NCI-H526 (cell line): Measurements from ENCODE around the gene IL3RA.

Experiments used
- DNase-seq, 2 experiments: peaks; one replicate each; lab custom pipeline; 2025; lab: John Stamatoyannopoulos, UW

IL3RA gene

DNA sequence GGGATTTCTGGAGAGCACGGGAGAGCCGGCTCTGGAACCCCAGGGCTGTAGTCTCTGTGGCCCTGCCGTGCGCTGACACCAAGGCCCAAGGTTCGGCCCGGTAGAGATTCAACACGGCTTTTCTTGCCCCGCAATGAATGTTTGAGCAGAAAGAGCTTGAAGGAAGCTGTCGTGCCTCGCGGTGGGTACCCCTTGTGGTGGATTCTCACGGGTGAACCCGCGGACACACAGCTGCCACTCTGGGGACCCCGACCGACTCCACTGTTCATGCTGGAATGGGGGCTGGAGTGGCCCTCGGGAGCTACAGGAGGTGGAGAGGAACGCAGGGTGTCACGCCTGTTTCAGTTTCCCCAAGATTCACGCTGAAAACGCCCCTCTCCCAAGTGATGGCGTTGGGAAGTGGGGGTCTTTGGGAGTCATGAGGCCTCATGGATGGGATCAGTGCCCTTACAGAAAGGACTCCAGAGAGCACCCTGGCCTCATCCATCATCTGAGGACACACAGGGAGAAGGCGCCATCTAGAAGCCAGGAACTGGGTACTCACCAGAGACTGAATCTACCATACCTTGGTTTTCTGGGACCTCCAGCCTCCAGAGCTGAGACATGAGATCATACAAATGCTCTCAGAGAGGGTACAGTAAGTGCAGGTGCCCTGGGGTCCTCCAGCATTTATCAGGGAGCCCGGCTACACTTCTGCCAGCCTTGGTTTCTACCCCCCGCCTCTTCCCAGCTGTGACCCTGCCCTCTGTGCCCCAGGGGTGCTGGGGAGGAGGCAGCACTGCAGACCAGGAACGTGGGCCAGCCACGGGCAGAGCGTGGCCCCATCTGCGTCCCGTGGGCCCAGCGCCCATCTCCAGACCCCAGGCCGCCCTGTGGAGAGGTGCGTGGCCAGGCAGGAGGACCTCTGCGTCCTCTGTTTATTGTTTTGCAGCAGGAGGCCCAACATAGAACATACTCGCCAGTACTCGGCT lies 49.0 kb downstream of the IL3RA start:
- DNase-seq, result no peak

GRCh38 chrX:1386338-1387127 lies 49.9 kb downstream of the IL3RA start:
- DNase-seq, result no peak

DNA sequence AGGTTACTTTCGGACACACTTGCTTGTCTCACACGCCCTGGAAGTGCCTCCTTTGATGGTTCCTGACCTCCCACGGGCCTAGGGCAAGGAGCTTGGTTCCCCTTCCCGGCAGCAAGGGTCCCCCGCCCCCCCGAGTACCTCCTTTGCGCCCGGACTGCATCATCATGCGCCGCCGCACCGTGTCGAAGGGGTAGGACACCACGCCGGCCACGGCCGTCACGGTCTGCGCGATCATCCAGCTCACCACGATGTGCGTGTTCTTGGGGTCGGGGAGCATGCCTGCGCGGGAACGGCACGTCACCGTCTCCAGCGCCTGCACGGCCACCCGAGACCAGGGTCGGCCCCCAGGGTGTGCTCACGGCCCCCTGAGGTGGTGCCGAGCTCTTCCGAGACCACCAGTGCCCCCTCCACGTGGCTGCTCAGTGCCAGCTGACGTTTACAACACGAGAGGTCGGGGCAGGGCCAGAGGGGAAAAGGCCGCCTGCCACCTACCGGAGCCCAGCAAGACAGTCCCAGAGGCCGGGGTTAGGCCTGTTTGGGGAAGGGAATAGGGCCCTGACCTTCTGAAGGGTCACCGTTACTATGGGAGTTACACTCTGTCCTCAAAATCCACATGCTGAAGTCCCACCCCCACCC lies 50.7 kb downstream of the IL3RA start:
- no peak for DNase-seq

DNA sequence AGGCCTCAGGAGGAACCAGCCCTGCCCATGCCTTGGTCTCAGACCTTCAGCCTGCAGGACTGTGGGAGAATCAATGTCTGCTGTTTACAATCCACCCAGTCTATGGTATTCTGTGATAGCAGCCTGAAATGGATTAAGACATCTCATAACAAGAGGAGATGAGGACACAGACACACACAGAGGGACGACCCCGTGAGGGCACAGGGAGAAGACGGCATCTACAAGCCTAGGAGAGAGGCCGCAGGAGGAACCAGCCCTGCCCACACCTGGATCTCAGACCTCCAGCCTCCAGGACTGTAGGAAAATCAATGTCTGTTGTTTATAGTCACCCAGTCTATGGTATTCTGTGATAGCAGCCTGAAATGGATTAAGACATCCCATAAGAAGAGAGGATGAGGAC lies 52.1 kb downstream of the IL3RA start:
- DNase-seq, result no peak

- DNase-seq, result no peak
Measured at GRCh38 chrX:1389181-1389992, 52.8 kb downstream of the IL3RA start.

DNA sequence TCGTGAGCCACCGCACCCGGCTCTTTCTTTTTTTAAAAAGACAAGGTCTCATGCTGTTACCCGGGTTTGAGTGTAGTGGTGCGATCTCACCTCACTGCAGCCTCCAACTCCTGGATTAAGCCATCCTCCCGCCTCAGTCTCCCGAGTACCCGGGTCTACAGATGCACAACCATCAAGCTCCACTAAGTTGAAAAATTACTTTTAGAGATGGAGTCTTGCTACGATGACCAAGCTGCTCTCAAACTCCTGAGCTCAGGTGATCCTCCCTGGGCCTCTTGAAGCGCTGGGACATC lies 53.4 kb downstream of the IL3RA start:
- no peak for DNase-seq

GRCh38 chrX:1390621-1391369 lies 54.2 kb downstream of the IL3RA start:
- DNase-seq, result no peak

DNA sequence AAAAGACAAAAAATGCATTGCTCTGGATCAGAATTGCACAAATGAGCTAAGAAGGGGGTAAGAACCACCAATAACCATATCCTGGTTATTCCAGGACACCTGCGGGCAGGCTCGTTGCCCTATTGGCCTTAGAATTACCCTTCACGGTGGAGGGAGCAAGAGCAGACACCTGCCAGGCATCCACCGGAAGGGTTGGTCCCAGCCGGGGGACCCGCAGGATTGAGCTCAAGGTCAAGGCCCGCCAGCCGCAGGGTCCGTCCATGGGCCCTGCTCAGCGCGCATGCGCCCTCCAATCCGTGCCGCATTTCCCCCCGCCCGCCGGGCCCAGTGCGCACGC lies 54.8 kb downstream of the IL3RA start:
- no peak for DNase-seq

- no peak for DNase-seq
Measured at GRCh38 chrX:1391707-1392375, 55.3 kb downstream of the IL3RA start, which contains the start of gene SLC25A6. Gene SLC25A6, minus strand, starts transcription at chrX:1392113. Its CDS starts 104 bp downstream, at chrX:1392009.

DNA sequence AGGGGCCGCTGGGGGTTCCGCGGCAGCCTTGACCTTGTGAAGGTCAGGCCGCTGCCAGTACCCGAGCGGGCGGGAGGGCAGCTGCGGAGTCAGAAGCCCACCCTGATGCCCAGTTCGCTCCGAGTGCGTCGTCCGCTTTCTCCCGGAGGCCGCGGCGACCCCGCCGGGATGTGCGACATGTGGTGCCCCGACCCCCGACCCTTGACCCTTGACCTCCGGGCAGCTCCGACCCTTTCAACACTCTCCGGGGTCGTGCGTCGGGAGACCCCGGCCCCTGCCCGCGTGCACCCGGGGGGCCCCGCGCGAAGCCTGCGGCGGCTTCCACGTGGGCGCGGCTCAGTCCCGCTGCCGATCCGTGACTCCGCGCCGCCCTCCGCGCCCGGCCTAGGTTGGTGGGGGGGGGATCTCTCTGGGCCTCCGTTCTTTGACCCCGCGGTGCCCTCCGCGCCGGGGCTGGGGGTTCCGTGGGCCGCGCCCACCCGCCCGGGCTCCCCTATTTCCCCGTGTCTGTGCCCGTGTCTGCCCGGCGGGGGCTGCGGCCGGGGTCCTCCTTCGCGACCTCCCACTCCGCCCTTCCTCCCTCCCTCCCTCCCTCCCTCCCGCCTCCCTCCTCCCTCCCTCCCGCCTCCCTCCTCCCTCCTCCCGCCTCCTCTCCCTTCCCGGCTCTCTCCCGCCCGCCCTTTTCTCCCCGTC lies 55.9 kb downstream of the IL3RA start:
- DNase-seq, result no peak

GRCh38 chrX:1393871-1394615 lies 57.5 kb downstream of the IL3RA start:
- DNase-seq, result no peak

DNA sequence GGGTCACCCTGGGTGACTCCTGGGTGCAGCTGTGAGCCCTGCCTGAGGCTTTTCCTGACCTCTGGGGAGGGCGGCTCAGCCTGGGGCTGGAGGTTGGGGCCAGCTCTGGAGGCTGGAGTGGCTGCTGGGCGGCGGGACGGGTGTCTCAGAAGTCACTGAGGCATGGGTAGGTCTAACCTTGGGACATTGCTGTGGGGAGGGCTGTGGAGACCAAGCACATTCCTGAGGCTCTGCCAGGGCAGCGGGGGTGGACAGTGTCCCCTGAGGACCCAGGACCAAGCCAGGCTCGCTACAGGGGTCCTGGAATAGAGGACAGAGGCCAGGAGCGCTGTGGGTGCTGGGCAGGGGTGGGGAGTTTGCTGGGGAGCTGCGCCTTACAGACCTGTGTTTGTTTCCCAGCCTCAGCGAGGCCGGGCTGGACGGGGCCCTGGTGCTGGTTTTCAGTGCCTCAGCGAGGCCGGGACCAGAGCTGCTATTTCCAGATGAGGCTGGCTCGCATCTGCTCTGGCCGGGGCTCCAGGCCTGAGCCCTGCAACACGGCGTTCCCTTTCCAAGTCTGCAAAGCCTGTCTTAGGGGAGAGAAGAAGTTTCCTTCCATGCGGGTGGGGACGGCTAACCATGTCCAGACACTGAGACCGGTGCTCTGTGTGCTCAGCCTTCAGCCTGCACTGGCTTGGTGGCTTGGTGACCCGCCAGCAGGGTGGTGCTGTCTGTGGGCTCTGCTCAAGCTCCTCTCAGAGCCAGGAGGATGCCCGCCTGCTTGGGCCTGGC lies 58.3 kb downstream of the IL3RA start:
- DNase-seq, result no peak

DNA sequence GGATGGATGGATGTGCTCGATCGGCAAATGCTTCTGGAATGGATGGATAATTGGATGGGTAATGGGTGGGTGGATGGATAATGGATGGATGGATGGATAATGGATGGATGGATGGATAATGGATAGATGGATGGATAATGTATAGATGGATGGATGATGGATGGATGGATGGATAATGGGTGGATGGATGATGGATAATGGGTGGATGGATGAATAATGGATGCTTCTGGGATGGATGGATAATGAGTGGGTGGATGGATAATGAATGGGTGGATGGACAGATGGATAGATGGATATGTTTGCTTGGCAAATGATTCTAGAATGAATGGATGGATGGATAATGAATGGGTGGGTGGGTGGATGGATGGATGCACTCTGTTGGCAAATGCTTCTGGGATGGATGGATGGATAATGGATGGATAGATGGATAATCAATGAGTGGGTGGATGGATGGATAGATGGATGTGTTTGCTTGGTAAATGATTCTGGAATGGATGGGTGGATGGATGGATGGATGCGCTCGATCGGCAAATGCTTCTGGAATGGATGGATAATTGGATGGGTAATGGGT lies 59.1 kb downstream of the IL3RA start:
- no peak for DNase-seq

DNA sequence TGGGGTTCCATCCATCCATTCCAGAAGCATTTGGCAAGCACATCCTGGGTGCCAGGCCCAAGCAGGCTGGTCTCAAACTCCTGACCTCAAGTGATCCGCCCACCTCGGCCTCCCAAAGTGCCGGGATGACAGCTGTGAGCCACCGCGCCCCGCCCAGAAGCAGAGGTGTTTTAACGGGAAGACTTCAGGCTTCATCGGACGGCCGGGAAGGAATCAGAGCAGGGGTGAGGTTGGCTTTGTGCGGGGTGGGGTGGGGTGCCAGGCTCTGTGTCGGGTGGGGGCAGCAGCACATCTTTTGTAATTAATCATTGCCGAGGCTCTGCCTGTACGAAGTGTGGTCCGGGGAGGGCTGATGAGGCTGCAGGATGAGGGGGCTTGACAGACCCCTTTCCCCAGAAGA lies 60.4 kb downstream of the IL3RA start:
- no peak for DNase-seq

- no peak for DNase-seq
Measured at GRCh38 chrX:1397441-1398270, 61.1 kb downstream of the IL3RA start.

DNA sequence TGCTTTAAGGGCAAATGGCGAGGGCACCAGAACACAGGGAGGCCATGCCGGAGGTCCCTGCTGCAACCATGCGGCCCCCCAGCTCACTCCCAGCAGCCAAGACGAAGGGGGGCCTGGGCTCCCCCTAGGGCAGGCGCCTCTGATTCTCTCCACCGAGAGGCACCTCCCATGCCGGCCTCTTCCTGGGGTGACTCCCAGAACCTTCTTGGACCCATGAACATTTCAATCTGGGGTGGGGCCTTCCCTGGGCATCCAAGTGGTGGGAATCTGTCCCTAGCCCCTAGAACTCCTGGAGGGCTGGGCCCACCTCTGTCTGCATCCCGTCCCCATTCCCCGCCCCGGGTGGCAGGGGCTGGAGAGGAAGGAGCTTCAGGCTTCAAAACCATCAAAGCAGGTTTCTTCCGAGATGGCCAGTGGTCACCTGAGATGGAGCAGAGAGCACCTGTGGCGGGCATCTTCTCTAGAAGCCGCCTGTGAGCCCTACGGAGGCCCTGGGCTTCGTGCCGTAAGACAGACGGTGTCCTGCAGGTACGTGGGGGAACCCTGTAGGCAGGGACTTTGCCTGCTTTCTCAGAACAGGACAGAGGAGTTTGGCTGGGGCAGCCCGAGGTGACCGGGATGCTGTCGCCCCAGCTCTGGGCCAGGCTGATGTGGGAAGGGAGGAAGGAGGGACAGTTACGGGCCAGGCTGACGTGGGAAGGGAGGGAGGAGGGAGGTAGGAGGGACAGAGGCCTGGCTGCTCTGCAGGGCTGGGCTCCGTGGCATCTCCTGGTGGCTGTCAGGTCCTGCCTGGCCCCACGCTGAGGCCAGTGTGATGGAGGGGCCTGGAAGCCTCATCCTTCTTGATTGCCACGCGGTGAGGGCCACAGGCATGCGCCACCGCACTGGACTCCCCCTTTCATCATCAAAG lies 62.1 kb downstream of the IL3RA start:
- DNase-seq, result no peak
